IMR-90 (cell line): ENCODE data around the gene SLC35F1. TPM values are rescaled to one million over a fixed set of nuclear protein-coding genes. Genes with fewer than 3 reads are reported as not detected.

ENCODE experiments used
- ATAC-seq: fragments of 200-7000 bp; cut with Tn5 transposase; 2 replicates; pipeline ENCODE4 v1.9.1; 2020; ENCODE audit warnings: low read depth, mild to moderate bottlenecking, moderate library complexity
- BruUV-seq: library from RNA; stranded (reverse); fragments of 400-500 nt; replicated peaks from 2 replicates; lab custom pipeline; 2021; lab: Mats Ljungman, UMichigan
- CTCF ChIA-PET: fragments of 300-600 bp; formaldehyde crosslinking; extraction: SDS; loops from one replicate; lab custom pipeline; 2021; ENCODE audit warnings: antibody characterized with exemption; lab: Yijun Ruan, JAX
- POLR2A ChIA-PET: fragments of 300-600 bp; sonication (Branson Sonifier 250); formaldehyde crosslinking; loops from one replicate; lab custom pipeline; 2022; ENCODE audit warnings: antibody characterized with exemption; ENCODE audit not compliant: unreplicated experiment; lab: Charles Lee
- DNase-seq: peaks from one replicate; pipeline ENCODE4 v3.0.0; 2013
- H2AFZ ChIP-seq: replicated peaks from 2 replicates; pipeline ENCODE3; 2013; ENCODE audit warnings: low read length, mild to moderate bottlenecking; ENCODE audit not compliant: poor library complexity
- H2AK5ac ChIP-seq: 2 replicates; pipeline ENCODE4 v1.6.1; 2013; ENCODE audit warnings: low read depth, low read length, inconsistent platforms
- H2AK9ac ChIP-seq: replicated peaks from 2 replicates; pipeline ENCODE3; 2013; ENCODE audit warnings: mild to moderate bottlenecking, low read depth, low read length, moderate library complexity; ENCODE audit not compliant: poor library complexity
- H2BK120ac ChIP-seq: 2 replicates; pipeline ENCODE4 v1.6.1; 2013; ENCODE audit warnings: low read depth, low read length, inconsistent platforms
- H2BK15ac ChIP-seq: 3 replicates; pipeline ENCODE4 v1.6.1; 2013; ENCODE audit warnings: low read depth, low read length, inconsistent platforms
- H2BK20ac ChIP-seq: 2 replicates; pipeline ENCODE4 v1.6.1; 2013; ENCODE audit warnings: low read depth, mild to moderate bottlenecking, inconsistent platforms, low read length, moderate library complexity
- H2BK5ac ChIP-seq: 2 replicates; pipeline ENCODE4 v1.6.1; 2013; ENCODE audit warnings: mild to moderate bottlenecking, low read depth, low read length, inconsistent platforms; ENCODE audit not compliant: poor library complexity, severe bottlenecking
- H3K14ac ChIP-seq: replicated peaks from 2 replicates; pipeline ENCODE4 v1.6.1; 2013; ENCODE audit warnings: low read depth, low read length, inconsistent platforms
- H3K18ac ChIP-seq: 2 replicates; pipeline ENCODE4 v1.6.1; 2013; ENCODE audit warnings: low read depth, low read length, control low read depth
- H3K23ac ChIP-seq: 2 replicates; pipeline ENCODE4 v1.6.1; 2013; ENCODE audit warnings: low read depth, low read length, inconsistent platforms
- H3K27ac ChIP-seq: 2 replicates; pipeline ENCODE4 v1.5.1; 2013; ENCODE audit warnings: mild to moderate bottlenecking, control low read depth, low read length; ENCODE audit not compliant: insufficient read depth
- H3K27me3 ChIP-seq: 2 replicates; pipeline ENCODE4 v1.6.1; 2013; ENCODE audit warnings: low read length; ENCODE audit not compliant: control insufficient read depth, insufficient read depth
- H3K36me3 ChIP-seq: 2 replicates; pipeline ENCODE4 v1.6.1; 2013; ENCODE audit warnings: low read length, mixed read lengths; ENCODE audit not compliant: control insufficient read depth, insufficient read depth
- H3K4ac ChIP-seq: 2 replicates; pipeline ENCODE4 v1.6.1; 2013; ENCODE audit warnings: low read depth, low read length, inconsistent platforms
- H3K4me1 ChIP-seq: 2 replicates; pipeline ENCODE4 v1.6.1; 2013; ENCODE audit warnings: low read length, mixed read lengths; ENCODE audit not compliant: control insufficient read depth, insufficient read depth
- H3K4me2 ChIP-seq: 2 replicates; pipeline ENCODE4 v1.6.1; 2013; ENCODE audit warnings: low read depth, mild to moderate bottlenecking, control low read depth, low read length, moderate library complexity
- H3K4me3 ChIP-seq: 2 replicates; pipeline ENCODE4 v1.5.1; 2013; ENCODE audit warnings: low read depth, mild to moderate bottlenecking, control low read depth, low read length, moderate library complexity; ENCODE audit not compliant: insufficient read depth
- H3K56ac ChIP-seq: 2 replicates; pipeline ENCODE4 v1.6.1; 2013; ENCODE audit warnings: low read length, inconsistent platforms; ENCODE audit not compliant: insufficient read depth; ENCODE audit errors: extremely low read depth
- H3K79me1 ChIP-seq, 2 experiments: 2 replicates each; pipeline ENCODE4 v1.6.1; 2013; ENCODE audit warnings: low read length in 2 of 2, inconsistent platforms in 1 of 2, low read depth in 1 of 2
- H3K9ac ChIP-seq: 2 replicates; pipeline ENCODE4 v1.6.1; 2013; ENCODE audit warnings: low read depth, low read length, control low read depth
- H3K9me1 ChIP-seq: 2 replicates; pipeline ENCODE4 v1.6.1; 2013; ENCODE audit warnings: low read length, inconsistent platforms; ENCODE audit not compliant: insufficient read depth
- H3K9me3 ChIP-seq: 2 replicates; pipeline ENCODE4 v1.6.1; 2013; ENCODE audit warnings: low read length; ENCODE audit not compliant: control insufficient read depth, insufficient read depth
- H4K20me1 ChIP-seq: 2 replicates; pipeline ENCODE4 v1.6.1; 2013; ENCODE audit warnings: low read length, inconsistent platforms; ENCODE audit not compliant: insufficient read depth
- H4K5ac ChIP-seq: 2 replicates; pipeline ENCODE4 v1.6.1; 2013; ENCODE audit warnings: mild to moderate bottlenecking, low read depth, low read length, control low read depth
- H4K8ac ChIP-seq, 2 experiments: 2 replicates each; pipeline ENCODE4 v1.6.1; 2013; ENCODE audit warnings: low read depth in 2 of 2, low read length in 2 of 2, control low read depth in 1 of 2, inconsistent platforms in 1 of 2
- H4K91ac ChIP-seq: 2 replicates; pipeline ENCODE4 v1.6.1; 2013; ENCODE audit warnings: low read depth, low read length, inconsistent platforms; ENCODE audit not compliant: insufficient read depth
- BHLHE40 ChIP-seq: fragments of 150-350 bp; IDR thresholded peaks from 2 replicates; pipeline ENCODE4 v1.6.1; 2016; ENCODE audit warnings: mild to moderate bottlenecking, low read depth, low read length
- CEBPB ChIP-seq: IDR thresholded peaks from 2 replicates; pipeline ENCODE4 v1.6.1; 2012; ENCODE audit warnings: low read depth, low read length, improper control_type of control experiment
- CHD1 ChIP-seq: IDR thresholded peaks from 2 replicates; pipeline ENCODE4 v1.6.1; 2012; ENCODE audit warnings: low read depth, low read length, improper control_type of control experiment
- ELK1 ChIP-seq: fragments of 150-350 bp; IDR thresholded peaks from 2 replicates; pipeline ENCODE4 v1.6.1; 2016; ENCODE audit warnings: low read depth, mild to moderate bottlenecking, low read length, moderate library complexity, borderline replicate concordance
- MAZ ChIP-seq: IDR thresholded peaks from 2 replicates; pipeline ENCODE4 v1.6.1; 2012; ENCODE audit warnings: low read depth, mild to moderate bottlenecking, low read length, improper control_type of control experiment, moderate library complexity, borderline replicate concordance
- NFE2L2 ChIP-seq: fragments of 150-350 bp; IDR thresholded peaks from 2 replicates; pipeline ENCODE4 v1.6.1; 2016; ENCODE audit warnings: low read depth, mild to moderate bottlenecking, low read length
- POLR2A ChIP-seq: IDR thresholded peaks from 2 replicates; pipeline ENCODE4 v1.6.1; 2012; ENCODE audit warnings: mild to moderate bottlenecking, low read depth, low read length
- RCOR1 ChIP-seq: IDR thresholded peaks from 2 replicates; pipeline ENCODE4 v1.6.1; 2012; ENCODE audit warnings: mild to moderate bottlenecking, low read length, improper control_type of control experiment; ENCODE audit not compliant: insufficient replicate concordance
- WGBS, 2 experiments: methylation state at CpG; one replicate each; pipeline versions ENCODE4 v1.1.5 to v1.1.7; 2013; ENCODE audit warnings: missing lambda C conversion rate in 2 of 2; ENCODE audit not compliant: insufficient read length in 1 of 2; ENCODE audit errors: extremely low coverage in 2 of 2; 5-methylcytosine and 5-hydroxymethylcytosine counted together
- dilution Hi-C: fragments of 300-500 bp; cut with HindIII; formaldehyde crosslinking; loops from one replicate; pipeline ENCODE4 v1.14.3; 2018; ENCODE audit warnings: low sequenced_read_pairs; ENCODE audit not compliant: unreplicated experiment
- in situ Hi-C: fragments of 300-500 bp; cut with MboI; formaldehyde crosslinking; loops from 3 replicates; pipeline ENCODE4 v1.14.3; 2019; ENCODE audit warnings: low sequenced_read_pairs, inconsistent platforms, mixed read lengths
- intact Hi-C: fragments of 100-400 bp; cut with micrococcal nuclease; formaldehyde crosslinking; loops from 2 replicates; pipeline ENCODE4 v1.10.0; 2022
- polyA plus RNA-seq, 3 experiments: library from polyadenylated mRNA; depleted of rRNA; stranded (reverse); fragments of >200 nt; gene quantifications; 2 replicates each; pipeline ENCODE4 v1.2.3, GENCODE V29; 2012; ENCODE audit warnings: low replicate concordance in 1 of 3
- total RNA-seq: library from RNA; depleted of rRNA; stranded (reverse); fragments of >200 nt; gene quantifications from 2 replicates; pipeline ENCODE4 v1.2.3, GENCODE V29; 2012
- TF ChIP-seq, protein P1 (sequence below): conservative IDR thresholded peaks from 2 replicates; pipeline ENCODE4 v1.5.1; 2012; ENCODE audit warnings: mild to moderate bottlenecking, low read depth, low read length, improper control_type of control experiment

The SLC35F1 gene
- total and polyA plus RNA-seq, 2 of the 4 experiments (the other 2 are of a cell fraction) = not detected

DNA sequence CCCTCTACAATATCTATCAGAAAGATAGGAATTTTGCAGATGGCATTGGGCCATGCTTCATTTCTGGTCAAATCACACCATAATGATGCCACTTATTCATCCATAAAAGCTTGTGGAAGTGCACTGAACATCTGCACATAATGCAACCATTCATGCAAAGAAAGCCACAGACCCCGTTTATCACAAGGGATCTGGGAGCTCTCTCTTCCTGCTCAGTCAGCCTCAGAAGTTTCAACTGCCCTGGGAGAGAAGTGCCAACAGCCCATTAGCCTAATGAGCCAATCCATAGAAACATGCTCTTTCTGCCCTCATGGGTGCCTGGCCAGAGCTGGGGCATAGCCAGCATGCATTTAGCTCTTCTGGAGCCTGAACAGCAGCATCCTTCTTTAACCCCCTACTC, 85.8 kb downstream of the SLC35F1 start:
- intact Hi-C loops = no loop called here
- Histone ChIP-seq H2BK5ac (no peak overlapping the region), H3K27ac (no peak overlapping the region), H3K18ac (no peak overlapping the region), H3K4ac (no peak overlapping the region), H2BK20ac (no peak overlapping the region), H4K8ac (no peak overlapping the region), H3K56ac (no peak overlapping the region), H3K23ac (no peak overlapping the region), H3K27me3 (no peaks in the 10 kb centered on the region), H2AFZ (no peak overlapping the region), H3K79me1 (no peaks in the 10 kb centered on the region), H2AK9ac (no peak overlapping the region), H2BK15ac (no peak overlapping the region), H3K36me3 (no peaks in the 10 kb centered on the region), H2BK120ac (no peak overlapping the region), H4K5ac (no peak overlapping the region), H3K9ac (no peak overlapping the region), H4K20me1 (no peaks in the 10 kb centered on the region), H3K4me3 (no peak overlapping the region), H3K9me3 (no peaks in the 10 kb centered on the region), H3K9me1 (no peaks in the 10 kb centered on the region), H3K4me2 (no peak overlapping the region), H3K4me1 (no peaks in the 10 kb centered on the region), H3K14ac (no peak overlapping the region), H2AK5ac (no peak overlapping the region), H4K91ac (no peak overlapping the region)
- TF ChIP-seq CEBPB (no peak), ELK1 (no peak), CHD1 (no peak), POLR2A (no peak), MAZ (no peak), RCOR1 (no peak), NFE2L2 (no peak), BHLHE40 (no peak)
- TF ChIP-seq, protein P1, sequence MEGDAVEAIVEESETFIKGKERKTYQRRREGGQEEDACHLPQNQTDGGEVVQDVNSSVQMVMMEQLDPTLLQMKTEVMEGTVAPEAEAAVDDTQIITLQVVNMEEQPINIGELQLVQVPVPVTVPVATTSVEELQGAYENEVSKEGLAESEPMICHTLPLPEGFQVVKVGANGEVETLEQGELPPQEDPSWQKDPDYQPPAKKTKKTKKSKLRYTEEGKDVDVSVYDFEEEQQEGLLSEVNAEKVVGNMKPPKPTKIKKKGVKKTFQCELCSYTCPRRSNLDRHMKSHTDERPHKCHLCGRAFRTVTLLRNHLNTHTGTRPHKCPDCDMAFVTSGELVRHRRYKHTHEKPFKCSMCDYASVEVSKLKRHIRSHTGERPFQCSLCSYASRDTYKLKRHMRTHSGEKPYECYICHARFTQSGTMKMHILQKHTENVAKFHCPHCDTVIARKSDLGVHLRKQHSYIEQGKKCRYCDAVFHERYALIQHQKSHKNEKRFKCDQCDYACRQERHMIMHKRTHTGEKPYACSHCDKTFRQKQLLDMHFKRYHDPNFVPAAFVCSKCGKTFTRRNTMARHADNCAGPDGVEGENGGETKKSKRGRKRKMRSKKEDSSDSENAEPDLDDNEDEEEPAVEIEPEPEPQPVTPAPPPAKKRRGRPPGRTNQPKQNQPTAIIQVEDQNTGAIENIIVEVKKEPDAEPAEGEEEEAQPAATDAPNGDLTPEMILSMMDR = no peak
- ATAC-seq = no peak
- dilution Hi-C loops = no loop called here
- DNase-seq = no peak
- no TSS peak for BruUV-seq
- ChIA-PET POLR2A (no interaction called here), CTCF (no interaction called here)
- in situ Hi-C loops = no loop called here
- WGBS, 2 experiments = 33% methylated on average over 1 of the region's 1 CpG; no CpG with 5 or more reads in 1 of the 2 experiments
